ENCODE measurements around the gene MFNG.

The MFNG gene

GRCh38 chr22:37493979-37494378 lies 7.8 kb upstream of the MFNG start:
- DNase-seq (ENCODE audit: low read depth): no peak

- peak; percentile 25 for DNase-seq (ENCODE audit: low read depth)
These were observed 6.5 kb upstream of the MFNG start for GRCh38 chr22:37492428-37493344.

GRCh38 chr22:37491559-37492427 lies 5.6 kb upstream of the MFNG start:
- DNase-seq (ENCODE audit: low read depth): no peak

- no peak for DNase-seq (ENCODE audit: low read depth)
These were observed 4.9 kb upstream of the MFNG start for GRCh38 chr22:37491106-37491505.

GRCh38 chr22:37489983-37490382 lies 3.8 kb upstream of the MFNG start:
- no peak for DNase-seq (ENCODE audit: low read depth)

DNA sequence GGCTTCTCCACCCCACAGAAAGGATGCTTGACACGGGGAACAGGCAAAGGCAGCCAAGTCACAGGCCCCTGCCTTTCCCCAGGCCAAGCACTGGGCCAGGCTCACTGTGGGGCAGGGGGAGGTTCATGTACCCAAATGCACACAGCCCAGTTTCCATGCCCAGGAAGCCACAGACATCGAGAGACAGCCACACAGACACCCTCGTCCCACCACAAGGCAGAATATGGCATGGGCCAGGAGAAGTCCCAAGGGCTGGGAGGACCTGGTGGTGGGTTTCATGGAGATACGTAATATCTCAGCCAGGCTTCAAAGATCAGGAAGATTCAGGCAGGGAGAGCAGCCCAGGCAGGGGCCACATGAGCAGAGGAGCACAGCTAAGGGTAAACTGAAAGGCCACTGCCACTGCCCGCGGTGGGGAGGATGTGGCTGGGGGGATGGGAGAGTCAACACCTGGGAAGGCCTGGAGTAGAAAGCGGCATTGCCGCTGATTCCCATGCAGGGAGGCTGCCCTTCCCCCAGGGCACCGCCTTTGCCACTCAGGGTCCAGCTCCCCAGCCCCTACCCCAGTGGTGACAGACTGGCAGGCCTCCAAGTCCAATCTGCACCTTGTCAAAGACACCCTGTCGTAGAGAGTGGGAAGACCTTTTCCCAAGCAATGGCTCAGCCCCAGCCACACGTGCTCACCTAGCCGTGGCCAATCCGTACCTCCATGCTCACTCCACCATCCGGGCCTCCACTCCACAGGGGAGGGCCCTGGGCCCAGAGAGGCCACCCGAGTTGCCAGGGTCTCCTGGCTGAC lies 2.4 kb upstream of the MFNG start:
- DNase-seq (ENCODE audit: low read depth): no peak

DNA sequence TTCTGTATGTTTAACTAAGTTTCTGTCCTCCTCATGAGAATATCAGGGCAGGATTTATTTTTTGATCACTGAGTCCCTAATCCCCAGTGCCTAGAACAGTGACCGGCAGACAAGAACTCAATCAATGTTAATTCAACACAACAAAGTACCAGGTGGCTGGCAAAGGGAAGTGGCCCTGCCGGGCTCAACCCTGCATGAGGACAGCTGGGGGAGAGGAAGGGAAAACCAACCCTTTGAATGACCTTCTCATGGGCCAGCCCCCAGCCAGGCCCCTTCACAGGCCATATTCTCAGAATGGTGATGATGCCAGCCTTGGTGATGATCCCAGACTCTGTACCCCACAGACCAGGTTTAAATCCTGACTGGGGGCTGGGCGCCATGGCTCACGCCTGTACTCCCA lies 1.4 kb upstream of the MFNG start:
- DNase-seq (ENCODE audit: low read depth): no peak

GRCh38 chr22:37487129-37487528 lies 945 bp upstream of the MFNG start:
- no peak for DNase-seq (ENCODE audit: low read depth)

- no peak for DNase-seq (ENCODE audit: low read depth)
These were observed 575 bp downstream of the MFNG start for GRCh38 chr22:37485395-37486223.

DNA sequence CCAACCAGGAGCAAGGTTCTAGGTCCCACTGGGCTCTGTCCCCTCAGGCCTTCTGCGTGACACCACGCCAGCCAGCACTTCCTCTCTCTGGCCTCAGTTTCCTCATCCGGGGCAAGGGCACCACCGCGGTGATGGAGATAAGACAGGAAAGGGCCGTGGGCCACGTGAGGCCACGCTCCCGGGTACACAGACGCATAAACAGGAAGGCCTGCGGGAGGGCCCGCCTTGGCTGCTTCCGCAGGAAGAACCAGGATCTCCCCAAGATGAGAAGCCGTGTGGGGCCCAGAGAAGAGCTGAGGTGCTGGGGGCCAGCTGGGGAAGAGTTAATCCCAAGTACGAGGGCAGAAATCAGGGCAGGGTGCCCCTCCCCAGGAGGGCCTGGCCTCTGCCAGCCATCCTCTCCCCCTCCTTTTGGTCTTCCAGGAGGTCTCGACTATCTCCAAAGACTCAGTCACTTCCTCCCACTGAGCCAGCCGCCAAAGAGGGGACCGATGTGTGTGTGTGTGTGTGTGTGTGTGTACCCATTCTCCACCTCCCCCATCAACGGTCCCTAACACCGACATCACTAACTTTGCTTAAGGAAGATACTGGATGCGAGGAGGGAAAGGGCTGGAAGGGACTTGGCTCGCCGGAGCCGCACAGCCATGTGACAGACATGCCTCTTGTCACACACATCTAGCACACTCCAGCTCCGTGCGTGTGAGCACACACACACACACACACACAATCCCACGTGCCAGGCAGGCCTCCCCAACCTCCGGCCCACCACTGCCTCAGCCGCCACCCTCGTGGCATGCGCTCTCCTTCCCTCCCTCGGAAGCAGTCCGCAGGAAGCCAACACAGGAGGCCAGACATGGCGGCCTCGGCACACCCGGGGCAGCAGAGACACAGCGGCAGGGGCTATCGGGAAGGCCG lies 1.4 kb downstream of the MFNG start:
- DNase-seq (ENCODE audit: low read depth): no peak

GRCh38 chr22:37483050-37483449 lies 3.1 kb downstream of the MFNG start:
- DNase-seq (ENCODE audit: low read depth): no peak

GRCh38 chr22:37482244-37482643 lies 3.9 kb downstream of the MFNG start:
- DNase-seq (ENCODE audit: low read depth): no peak

GRCh38 chr22:37481347-37481907 lies 4.8 kb downstream of the MFNG start:
- DNase-seq (ENCODE audit: low read depth): no peak

- no peak for DNase-seq (ENCODE audit: low read depth)
These were observed 5.5 kb downstream of the MFNG start for GRCh38 chr22:37480387-37481346.

DNA sequence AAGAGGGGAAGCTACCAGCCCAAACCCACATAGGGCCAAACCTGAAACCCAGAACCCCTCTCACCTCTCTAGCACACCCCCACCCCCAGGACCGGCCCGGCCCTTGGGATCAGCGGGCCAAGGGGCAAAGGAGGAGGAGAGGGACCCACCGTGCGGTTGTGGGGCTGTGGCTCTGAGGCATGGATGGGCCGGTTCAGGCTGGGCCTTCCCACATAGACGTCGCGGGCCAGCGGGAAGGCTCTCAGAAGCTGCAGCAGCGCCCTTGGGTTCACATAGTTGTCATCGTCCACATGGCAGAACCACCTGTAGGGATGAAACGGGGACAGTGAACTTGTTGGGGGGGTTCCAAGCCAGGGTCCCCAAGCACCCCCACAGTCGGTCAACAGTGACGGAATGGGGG lies 7.0 kb downstream of the MFNG start:
- DNase-seq (ENCODE audit: low read depth): no peak

- no peak for DNase-seq (ENCODE audit: low read depth)
These were observed 9.5 kb downstream of the MFNG start for GRCh38 chr22:37476389-37477329.

DNA sequence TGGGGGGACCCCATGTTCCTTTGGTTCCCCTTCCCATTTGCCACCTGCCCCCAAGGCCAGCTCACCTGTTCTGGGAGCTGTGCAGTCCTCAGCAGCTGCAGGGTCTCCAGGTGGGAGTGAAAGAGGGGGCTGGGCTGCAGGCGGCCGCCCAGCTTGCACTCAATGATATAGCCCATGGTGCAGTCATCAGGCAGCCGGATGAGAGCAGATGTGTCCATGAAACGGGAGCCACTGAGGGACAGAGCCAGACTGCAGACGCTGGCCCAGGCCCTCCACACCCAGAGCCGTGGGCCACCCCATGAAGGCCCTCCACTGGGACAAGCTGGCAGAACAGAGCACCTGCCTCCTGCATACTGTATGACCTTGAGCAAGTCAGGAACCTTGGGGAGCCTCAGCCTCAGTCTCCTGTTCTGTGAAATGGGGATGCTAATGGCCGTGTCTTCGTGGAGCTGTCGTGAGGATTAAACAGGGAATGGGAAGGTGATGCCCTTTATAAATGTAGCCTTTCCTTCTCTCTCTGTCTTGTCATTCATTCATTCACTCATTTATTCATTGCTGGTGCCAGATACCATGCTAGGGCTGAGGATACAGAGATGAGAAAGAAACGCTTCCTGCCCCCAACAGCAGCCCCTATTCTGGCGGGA lies 11.6 kb downstream of the MFNG start:
- no peak for DNase-seq (ENCODE audit: low read depth)

Measured in GM04504 (cell line).